ENCODE data around the gene ARID1B.

ARID1B gene

DNA sequence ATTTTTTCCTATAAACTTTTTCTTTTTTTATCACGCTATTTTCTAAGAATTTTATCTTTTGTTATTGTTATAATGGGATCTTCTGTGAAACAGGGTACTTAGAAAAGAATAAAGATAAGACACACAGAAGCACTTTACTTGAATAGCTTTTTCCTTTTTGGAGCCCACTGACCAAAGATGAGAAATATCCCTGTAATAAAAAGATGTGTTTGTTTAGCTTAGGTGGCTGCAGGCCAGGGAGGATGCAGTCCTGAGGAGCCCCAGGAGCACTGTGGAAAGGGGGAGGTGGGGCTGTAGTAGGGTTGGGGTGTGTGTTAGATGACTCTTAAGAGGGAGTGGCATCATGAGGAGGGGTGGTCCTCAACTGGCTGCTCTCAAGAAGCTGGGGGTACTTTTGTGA lies 128.6 kb downstream of the ARID1B start:
- no peaks in the 10 kb centered on the region for H3K4me1 ChIP-seq (ENCODE audit: low read length)
- H3K4me3 ChIP-seq (ENCODE audit: low read length) = no peak overlapping the region
- DNase-seq = no peak
- H3K9me3 ChIP-seq (replicated peaks; ENCODE audit: insufficient read depth, low read length) = no peaks in the 10 kb centered on the region
- no peak overlapping the region for H3K9ac ChIP-seq (ENCODE audit: low read length)
- peaks cover 27% of the 10 kb centered on the region for H3K79me2 ChIP-seq (ENCODE audit: low read length)
- no peaks in the 10 kb centered on the region for H3K36me3 ChIP-seq (replicated peaks; ENCODE audit: insufficient read depth, low read length)
- H3K4me2 ChIP-seq (ENCODE audit: low read depth, low read length) = no peak overlapping the region
- no peaks in the 10 kb centered on the region for H4K20me1 ChIP-seq (ENCODE audit: insufficient read depth, low read length)
- H3F3A ChIP-seq (ENCODE audit: insufficient read depth, low read length) = no peaks in the 10 kb centered on the region
- no peaks in the 10 kb centered on the region for H3K27me3 ChIP-seq (replicated peaks; ENCODE audit: insufficient read depth, low read length)
- H3K9me2 ChIP-seq (replicated peaks; ENCODE audit: insufficient read depth, low read length) = no peaks in the 10 kb centered on the region
- H2AFZ ChIP-seq (ENCODE audit: low read length) = no peak overlapping the region
- TF ChIP-seq EZH2phosphoT487 (IDR thresholded peaks at IDR 0.05; ENCODE audit: low read length) (no peak), CTCF (IDR thresholded peaks at IDR 0.05; ENCODE audit: low read length) (no peak), EZH2 (optimal IDR thresholded peaks at IDR 0.05; ENCODE audit: low read depth, low read length) (no peak)
- no peak overlapping the region for H3K27ac ChIP-seq (ENCODE audit: low read length)

GRCh38 chr6:156906451-156906850 lies 129.3 kb downstream of the ARID1B start:
- Histone ChIP-seq H3K36me3 (replicated peaks; ENCODE audit: insufficient read depth, low read length) (no peaks in the 10 kb centered on the region), H2AFZ (ENCODE audit: low read length) (no peak overlapping the region), H3K27ac (ENCODE audit: low read length) (no peak overlapping the region), H3K79me2 (ENCODE audit: low read length) (peaks cover 24% of the 10 kb centered on the region), H3K4me2 (ENCODE audit: low read depth, low read length) (no peak overlapping the region), H3K9me3 (replicated peaks; ENCODE audit: insufficient read depth, low read length) (no peaks in the 10 kb centered on the region), H4K20me1 (ENCODE audit: insufficient read depth, low read length) (no peaks in the 10 kb centered on the region), H3K4me1 (ENCODE audit: low read length) (0 out of 2 replicates have a peak, but pooled peaks cover 2% of the 10 kb centered on the region), H3K9me2 (replicated peaks; ENCODE audit: insufficient read depth, low read length) (no peaks in the 10 kb centered on the region), H3K9ac (ENCODE audit: low read length) (no peak overlapping the region), H3K4me3 (ENCODE audit: low read length) (no peak overlapping the region), H3K27me3 (replicated peaks; ENCODE audit: insufficient read depth, low read length) (no peaks in the 10 kb centered on the region), H3F3A (ENCODE audit: insufficient read depth, low read length) (no peaks in the 10 kb centered on the region)
- DNase-seq = no peak
- TF ChIP-seq CTCF (IDR thresholded peaks at IDR 0.05; ENCODE audit: low read length) = no peak
- no peak for TF ChIP-seq EZH2phosphoT487 (IDR thresholded peaks at IDR 0.05; ENCODE audit: low read length)
- TF ChIP-seq EZH2 (optimal IDR thresholded peaks at IDR 0.05; ENCODE audit: low read depth, low read length) = no peak

DNA sequence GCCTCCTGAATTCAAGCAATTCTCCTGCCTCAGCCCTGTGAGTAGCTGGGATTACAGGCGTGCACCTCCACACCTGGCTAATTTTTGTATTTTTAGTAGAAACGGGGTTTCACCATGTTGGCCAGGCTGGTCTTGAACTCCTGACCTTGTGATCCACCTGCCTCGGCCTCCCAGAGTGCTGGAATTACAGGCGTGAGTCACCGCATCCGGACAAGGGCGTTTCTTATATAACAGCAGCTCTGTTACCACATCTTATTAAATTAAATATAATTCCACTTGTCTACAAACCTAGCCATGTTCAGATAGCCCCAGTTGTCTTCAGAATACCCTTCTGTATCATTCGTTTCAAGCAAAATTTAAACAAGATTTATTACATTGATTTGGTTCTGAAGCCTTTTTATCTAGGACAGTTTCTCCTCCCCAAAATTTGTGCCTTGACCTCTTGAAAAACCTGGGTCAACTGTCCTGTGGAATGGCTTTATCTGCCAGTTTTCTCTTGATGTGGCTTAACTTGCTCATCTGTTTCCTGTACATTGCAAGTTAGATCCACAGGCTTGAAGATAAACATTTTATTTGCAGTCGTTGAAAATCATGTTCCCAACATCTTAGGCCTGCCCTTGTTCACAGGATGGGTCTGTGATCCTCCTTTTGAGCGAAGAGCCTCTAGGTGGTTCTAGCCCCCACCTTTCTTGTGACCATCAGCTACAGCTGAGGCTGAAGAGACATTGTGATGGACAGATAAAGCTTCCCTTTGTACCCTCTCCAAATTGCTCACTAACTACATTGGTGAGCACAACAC lies 132.2 kb downstream of the ARID1B start:
- H2AFZ ChIP-seq (ENCODE audit: low read length) = no peak overlapping the region
- no peaks in the 10 kb centered on the region for H3K9me2 ChIP-seq (replicated peaks; ENCODE audit: insufficient read depth, low read length)
- no peak for DNase-seq
- no peak overlapping the region for H3K27ac ChIP-seq (ENCODE audit: low read length)
- H3K4me2 ChIP-seq (ENCODE audit: low read depth, low read length) = no peak overlapping the region
- no peak for TF ChIP-seq EZH2phosphoT487 (IDR thresholded peaks at IDR 0.05; ENCODE audit: low read length)
- no peaks in the 10 kb centered on the region for H3F3A ChIP-seq (ENCODE audit: insufficient read depth, low read length)
- no peaks in the 10 kb centered on the region for H3K27me3 ChIP-seq (replicated peaks; ENCODE audit: insufficient read depth, low read length)
- peaks cover 34% of the 10 kb centered on the region for H3K79me2 ChIP-seq (ENCODE audit: low read length)
- no peak overlapping the region for H3K9ac ChIP-seq (ENCODE audit: low read length)
- H4K20me1 ChIP-seq (ENCODE audit: insufficient read depth, low read length) = no peaks in the 10 kb centered on the region
- H3K4me3 ChIP-seq (ENCODE audit: low read length) = no peak overlapping the region
- no peaks in the 10 kb centered on the region for H3K9me3 ChIP-seq (replicated peaks; ENCODE audit: insufficient read depth, low read length)
- peaks cover 8% of the 10 kb centered on the region; the same call in 1 of the 2 replicates for H3K4me1 ChIP-seq (ENCODE audit: low read length)
- no peaks in the 10 kb centered on the region for H3K36me3 ChIP-seq (replicated peaks; ENCODE audit: insufficient read depth, low read length)

DNA sequence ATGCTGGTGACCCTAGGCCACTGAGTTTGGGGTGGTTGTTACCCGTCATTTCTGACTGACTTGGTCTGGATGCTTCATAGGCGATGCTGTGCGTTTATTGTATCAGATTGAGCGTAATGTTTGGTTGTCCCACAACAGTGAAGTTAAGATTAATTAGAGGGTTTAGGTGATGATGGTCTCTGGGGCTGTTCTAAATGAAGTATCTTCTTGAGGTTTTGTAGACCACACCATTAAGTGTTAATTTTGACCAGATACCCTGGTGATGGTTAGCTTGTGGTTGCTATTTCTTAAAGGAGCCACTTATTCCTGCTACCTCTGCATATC lies 132.8 kb downstream of the ARID1B start:
- H3K4me3 ChIP-seq (ENCODE audit: low read length) = no peak overlapping the region

More for the DNA sequence above, 132.8 kb downstream of the ARID1B start:
- H3K4me1 ChIP-seq (ENCODE audit: low read length) = peaks cover 8% of the 10 kb centered on the region; the same call in 1 of the 2 replicates
- DNase-seq = no peak
- H3K4me2 ChIP-seq (ENCODE audit: low read depth, low read length) = no peak overlapping the region
- no peak overlapping the region for H3K9ac ChIP-seq (ENCODE audit: low read length)
- H3K79me2 ChIP-seq (ENCODE audit: low read length) = peaks cover 38% of the 10 kb centered on the region
- TF ChIP-seq EZH2 (optimal IDR thresholded peaks at IDR 0.05; ENCODE audit: low read depth, low read length) (no peak), EZH2phosphoT487 (IDR thresholded peaks at IDR 0.05; ENCODE audit: low read length) (no peak), CTCF (IDR thresholded peaks at IDR 0.05; ENCODE audit: low read length) (no peak)
- no peaks in the 10 kb centered on the region for H4K20me1 ChIP-seq (ENCODE audit: insufficient read depth, low read length)
- no peak overlapping the region for H3K27ac ChIP-seq (ENCODE audit: low read length)
- no peak overlapping the region for H2AFZ ChIP-seq (ENCODE audit: low read length)
- H3K9me2 ChIP-seq (replicated peaks; ENCODE audit: insufficient read depth, low read length) = no peaks in the 10 kb centered on the region
- no peaks in the 10 kb centered on the region for H3F3A ChIP-seq (ENCODE audit: insufficient read depth, low read length)
- H3K27me3 ChIP-seq (replicated peaks; ENCODE audit: insufficient read depth, low read length) = no peaks in the 10 kb centered on the region
- H3K36me3 ChIP-seq (replicated peaks; ENCODE audit: insufficient read depth, low read length) = no peaks in the 10 kb centered on the region
- H3K9me3 ChIP-seq (replicated peaks; ENCODE audit: insufficient read depth, low read length) = no peaks in the 10 kb centered on the region

Data from MM.1S (cell line).